ENCODE measurements around the gene SNTG2.

Gene SNTG2

DNA sequence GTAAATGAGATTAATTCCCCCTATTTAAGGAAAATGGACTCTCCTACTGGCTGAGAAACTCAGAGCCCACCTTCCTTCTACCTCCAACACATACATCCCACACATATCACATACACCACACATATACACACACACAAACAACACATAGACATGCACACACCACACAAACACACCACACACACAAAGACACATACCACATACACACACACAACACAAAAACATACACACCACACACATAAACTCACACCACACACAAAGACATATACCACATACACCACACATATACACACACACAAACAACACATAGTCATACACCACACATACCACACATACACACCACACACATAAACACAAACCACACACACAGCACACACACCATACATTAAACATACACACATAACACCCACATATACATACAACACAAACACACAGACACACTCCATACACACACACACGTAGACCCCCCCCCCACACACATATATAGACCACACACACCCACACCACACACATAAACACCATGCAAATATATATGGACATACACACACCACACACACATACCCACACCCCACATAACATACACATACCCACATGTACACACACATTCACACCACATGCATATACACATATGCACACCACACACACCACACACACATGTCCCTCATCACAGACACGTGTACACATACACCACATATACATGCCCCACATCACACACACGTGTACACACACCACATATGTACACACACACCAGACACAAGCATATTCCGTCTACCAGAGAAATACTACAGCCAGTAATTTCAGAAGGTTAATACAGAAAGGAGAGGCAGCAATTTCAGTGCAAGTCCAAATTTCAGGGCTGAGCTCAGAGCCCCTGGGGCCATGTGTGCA is 204.3 kb downstream of the SNTG2 start:
- DNase-seq = no peak

DNA sequence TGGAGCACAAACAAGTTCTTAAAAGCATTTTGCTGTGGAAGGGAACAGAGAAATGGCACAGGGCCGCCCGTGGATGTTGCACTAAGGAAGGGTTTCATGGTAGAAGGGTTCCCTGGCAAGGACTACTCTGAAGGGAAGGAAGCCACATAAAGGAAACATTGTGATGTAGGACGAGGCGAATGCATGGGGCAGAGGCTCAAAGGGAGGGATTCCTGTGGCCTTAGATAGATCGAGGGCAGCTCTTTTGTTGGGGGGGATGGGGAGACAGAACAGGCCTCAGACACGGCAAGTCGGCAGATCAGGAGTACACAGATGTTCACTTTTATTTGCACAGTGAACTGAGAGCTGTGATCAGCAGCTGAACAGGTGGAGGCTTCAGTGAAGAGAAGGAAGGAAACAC is 205.4 kb downstream of the SNTG2 start:
- no peak for DNase-seq

DNA sequence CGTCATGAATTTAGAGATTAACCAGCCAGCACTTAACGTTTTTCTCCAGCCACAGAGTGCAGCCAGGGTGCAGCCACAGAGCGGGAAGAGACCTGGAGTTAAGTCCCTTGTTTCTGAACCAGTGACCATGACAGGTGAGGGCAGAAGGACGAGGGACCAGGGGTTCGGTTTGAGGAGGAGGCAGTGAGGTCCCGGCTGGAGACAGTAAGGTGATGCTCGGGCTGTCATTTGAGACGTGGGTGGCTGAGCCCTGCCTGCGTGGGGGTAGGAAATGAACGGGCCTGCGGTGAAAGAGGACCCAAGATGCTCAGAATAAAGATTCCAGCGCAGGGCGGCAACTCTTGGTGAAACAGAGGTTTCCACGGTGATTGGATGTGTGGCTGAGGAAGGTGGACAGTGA is 205.9 kb downstream of the SNTG2 start:
- DNase-seq = no peak

DNA sequence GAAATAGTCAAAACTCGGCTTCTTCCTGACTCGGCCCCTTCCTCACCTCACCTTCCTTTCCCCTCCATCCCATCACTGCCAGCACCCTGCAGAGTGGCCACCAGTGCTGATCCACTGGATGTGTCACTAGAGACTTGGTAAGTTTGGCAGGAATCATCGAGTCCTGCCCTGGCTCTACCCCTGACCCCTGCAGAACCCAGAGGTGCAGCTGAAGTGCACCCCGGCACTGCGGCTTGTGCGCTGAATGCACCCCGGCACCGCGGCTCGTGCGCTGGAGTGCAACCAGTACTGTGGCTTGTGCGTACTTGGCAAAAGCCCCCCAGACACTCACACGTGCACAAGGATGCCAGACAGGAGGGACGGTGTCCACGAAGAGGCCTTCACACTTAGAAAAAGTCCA is 206.5 kb downstream of the SNTG2 start:
- DNase-seq = no peak

DNA sequence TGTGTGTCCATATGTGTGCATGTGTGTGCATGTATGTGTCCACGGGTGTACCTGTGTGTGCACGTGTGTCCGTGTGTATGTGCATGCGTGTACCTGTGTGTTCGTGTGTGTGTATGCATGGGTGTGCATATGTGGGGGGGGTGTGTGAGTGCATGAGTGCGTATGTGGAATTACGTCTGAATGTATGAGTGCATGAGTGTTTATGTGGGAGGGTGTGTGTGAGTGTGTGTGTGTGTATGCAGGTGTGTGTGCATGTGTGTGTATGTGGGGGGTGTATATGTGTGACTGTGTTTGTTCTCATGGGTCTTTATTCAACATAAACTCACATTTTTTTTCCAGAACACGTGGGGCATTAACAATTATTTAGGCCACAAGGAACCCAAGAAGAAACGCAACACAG is 208.4 kb downstream of the SNTG2 start:
- no peak for DNase-seq

DNA sequence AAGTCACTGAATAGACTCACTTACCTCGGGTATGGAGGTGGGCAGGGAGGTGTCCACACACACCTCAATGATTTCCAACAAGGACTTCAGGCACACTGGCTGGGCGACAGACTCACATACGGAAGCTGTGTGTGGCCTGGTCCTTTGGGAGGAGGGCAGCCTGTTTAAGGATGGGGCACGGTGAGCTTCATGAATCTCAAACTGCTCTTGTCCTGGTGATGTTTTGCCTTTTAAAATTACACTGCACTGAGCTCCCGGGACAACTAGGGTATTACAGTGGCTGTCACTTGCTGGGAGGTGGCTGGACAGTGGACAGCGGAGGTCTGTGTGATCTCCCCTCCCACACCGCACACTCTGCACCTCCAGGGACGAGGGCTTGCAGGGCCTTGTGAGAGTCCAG is 211.6 kb downstream of the SNTG2 start:
- no peak for DNase-seq

DNA sequence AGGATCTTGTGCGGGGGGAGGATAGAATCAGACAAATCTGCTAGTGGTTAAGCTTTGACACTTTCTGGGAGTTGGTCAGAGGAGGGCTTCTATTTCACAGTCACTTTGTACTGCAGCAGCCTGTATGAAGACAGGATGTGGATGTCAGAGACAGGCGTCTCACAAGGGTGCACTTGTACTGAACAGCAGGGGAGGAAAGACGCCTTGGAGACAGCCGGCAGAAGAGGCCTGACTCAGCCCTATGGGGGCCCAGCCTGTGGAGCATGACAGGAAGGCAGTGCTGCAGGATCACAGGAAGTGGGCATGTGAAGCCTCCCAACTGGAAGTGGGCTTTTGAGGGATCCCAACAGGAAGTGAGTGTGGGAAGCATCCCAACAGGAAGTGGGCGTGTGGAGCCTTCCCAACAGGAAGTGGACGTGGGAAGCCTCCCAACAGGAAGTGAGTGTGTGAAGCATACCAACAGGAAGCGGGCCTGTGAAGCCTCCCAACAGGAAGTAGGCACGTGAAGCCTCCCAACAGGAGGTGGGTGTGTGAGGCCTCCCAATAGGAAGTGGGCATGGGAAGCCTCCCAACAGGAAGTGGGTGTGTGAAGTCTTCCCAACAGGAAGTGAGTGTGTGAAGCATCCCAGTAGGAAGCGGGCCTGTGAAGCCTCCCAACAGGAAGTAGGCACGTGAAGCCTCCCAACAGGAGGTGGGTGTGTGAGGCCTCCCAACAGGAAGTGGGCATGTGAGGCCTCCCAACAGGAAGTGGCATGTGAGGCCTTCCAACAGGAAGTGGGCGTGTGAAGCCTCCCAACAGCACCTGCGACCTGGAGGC is 212.3 kb downstream of the SNTG2 start:
- DNase-seq = peak; percentile 44

DNA sequence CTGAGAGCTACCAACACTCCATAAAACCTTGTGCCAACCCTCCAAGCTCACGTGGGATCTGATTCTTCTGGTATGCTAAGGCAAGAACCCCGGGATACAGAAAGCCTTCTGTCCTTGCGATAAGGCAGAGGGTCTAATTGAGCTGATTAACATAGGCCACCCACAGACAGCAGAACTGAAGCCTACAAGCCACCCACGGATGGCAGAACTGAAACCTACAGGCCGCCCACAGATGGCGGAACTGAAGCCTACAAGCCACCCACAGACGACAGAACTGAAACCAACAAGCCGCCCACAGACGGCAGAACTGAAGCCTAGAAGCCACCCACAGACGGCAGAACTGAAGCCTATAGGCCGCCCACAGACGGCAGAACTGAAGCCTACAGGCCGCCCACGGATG is 216.3 kb downstream of the SNTG2 start:
- DNase-seq = no peak

DNA sequence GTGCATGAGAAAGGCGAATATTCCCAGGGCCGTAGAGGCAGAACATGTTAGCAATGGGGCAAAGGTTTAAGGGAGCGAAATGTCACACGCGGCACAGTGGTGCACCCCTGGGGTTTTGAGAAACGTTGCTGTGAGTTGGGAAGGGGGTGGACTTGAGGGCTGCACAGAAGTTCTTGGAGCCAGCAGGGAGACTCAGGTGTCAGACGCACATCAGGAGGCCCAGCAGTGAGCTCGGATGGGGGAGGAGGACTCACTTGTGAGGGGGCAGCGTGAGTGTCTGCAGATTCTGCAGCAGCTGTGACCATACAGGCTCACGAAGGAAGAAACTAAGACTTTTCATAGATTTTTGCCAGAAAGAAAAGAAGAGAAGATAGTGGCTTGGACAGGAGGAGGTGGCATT is 218.2 kb downstream of the SNTG2 start:
- no peak for DNase-seq

DNA sequence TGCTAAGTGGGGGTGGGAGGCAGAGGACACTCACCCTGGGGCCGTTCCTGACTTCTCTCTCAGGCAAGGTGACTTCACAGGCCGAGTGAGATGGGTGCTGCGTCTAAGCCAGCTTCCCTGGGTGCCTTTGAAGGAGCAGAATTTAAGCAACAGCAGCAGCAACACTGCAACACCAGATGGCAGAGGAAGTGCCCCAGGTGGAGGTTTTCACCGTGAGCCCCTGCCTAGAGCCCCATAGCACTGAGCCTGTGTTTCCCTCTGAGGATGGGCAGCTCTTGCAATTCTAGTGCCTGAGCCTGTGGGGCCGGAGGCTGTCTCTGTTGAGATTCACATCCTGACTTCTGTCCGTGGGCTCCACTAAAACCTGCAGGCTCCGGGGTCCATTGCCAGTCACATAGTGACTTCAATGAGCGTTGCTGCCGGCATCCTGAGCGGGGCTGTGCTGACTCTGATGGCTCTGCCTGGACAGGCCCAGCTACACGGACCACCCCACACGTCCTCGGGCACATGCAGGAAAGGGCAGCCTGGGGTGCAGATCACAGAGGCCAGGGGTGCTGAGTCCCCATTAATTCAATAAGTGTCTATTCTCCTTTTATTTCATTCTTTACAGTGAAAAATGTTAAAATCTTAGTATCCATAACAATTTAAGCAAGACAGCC is 218.8 kb downstream of the SNTG2 start:
- DNase-seq = no peak

DNA sequence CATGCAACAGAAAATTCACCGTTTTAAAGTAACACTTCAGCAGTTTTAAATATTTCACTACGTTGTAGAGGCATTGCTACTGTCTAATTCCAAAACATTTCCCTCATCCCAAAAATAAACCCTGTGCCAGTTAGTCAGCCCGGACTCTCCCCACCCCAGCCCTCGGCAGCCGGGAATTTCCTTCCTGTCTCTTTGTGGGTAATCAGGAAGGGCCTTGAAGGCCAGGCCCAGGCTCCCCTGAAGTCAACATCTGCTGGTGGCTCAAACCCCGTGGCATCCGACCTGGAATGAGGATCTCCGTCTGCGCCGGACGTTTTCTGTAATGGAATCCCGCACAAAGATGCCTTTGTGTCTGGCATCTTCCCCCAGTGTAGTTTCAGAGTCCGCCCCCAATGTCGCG is 219.6 kb downstream of the SNTG2 start:
- DNase-seq = no peak

DNA sequence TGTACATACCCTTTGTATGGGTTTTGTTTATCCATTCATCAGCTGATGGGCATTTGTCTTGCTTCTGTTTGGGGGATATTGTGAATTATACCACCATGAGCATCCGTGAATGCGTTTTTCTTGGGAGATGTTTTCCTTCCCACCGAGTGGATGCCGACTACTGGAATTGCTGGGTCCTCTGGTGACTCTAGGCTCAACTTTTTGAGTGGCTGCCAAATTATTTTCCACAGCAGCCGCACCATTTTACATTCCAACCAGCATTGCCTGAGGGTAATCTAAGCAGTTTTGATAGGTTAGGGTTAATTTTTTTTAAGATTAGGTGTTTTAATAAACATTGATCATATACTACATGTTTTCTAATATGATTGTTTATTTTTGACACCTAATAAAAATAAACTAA is 220.1 kb downstream of the SNTG2 start:
- DNase-seq = no peak

DNA sequence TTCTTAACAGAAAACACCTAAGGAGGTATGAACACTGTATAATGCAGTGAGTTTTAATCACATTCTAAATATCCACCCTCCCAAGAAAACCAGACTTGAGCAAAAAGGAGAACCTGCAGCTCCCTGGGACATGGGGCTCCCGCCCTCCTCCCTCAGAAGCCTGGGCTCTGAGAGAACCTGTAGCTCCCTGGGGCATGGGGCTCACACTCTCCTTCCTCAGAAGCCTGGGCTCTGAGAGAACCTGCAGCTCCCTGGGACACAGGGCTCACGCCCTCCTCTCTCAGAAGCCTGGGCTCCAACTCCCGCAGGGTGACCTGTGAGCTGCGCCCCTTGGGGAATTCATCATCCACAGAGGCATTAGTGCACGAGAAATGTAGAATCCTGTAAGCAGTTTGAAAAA is 222.9 kb downstream of the SNTG2 start:
- no peak for DNase-seq

DNA sequence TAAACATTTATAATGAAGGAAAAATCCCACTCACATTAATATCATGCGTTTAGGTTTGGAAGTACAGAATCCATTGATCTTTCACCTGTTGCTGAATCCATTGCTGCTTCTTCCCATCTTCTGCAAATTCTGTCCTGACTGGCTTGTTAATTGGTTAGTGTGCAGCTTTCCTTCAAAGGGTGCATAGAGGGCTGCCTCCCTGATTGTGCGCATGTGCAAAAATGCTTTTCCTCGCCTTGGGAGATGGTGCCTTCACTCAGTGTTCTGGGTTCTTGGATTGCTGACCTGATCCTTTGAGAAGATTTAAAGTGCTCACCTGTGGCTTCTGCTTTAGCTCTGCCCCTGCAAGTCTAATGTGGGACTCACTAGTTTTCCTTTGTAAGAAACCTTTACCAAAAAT is 231.2 kb downstream of the SNTG2 start:
- DNase-seq = no peak

DNA sequence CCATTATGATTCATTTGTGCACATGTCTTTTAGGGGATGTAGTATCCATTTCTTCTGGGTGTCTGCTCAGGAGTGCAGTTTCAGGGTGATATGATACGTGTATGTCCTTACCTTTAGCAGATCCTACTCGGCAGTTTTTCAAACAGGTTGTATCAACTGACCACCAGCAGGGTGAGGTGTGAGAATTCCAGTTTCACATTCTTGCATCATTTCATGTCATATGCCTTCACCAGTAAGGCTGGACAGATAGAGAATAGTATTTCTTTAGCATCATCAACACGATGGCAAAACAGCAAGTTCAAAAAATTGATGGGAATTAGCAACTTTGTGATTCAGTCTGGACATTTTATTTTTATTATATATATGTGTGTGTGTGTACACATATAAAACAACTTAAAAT is 232.7 kb downstream of the SNTG2 start:
- DNase-seq = no peak

DNA sequence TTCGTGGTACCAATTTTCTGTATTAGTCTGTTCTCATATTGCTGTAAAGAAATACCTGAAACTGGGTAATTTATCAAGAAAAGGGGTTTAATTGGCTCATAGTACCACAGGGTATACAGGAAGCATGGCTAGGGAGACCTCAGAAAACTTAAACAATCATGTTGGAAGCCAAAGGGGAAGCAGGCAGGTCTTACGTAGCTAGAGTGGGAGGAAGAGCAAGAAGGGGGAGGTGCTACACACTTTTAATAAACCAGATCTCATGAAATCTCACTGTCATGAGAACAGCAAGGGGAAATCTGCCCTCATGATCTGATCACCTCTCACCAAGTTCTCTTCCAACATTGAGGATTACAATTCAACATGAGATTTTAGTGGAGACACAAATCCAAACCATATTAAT is 235.8 kb downstream of the SNTG2 start:
- DNase-seq = no peak

DNA sequence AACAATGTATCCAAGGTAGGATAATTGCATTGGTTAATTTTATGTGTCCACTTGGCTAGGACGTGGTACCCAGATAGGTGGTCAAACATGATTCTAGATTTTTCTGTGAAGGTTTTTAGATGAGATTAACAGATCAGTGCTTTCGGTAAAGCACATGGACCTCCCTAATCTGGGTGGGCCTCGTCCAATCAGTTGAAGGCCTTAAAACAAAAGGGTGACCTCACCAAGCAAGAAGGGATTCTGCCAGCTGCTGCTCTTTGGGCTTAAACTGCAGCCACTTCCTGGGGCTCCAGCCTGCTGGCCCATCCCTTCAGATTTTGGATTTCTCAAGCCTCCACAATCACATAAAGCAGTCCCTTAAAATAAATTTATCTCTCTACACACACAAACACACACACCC is 236.5 kb downstream of the SNTG2 start:
- no peak for DNase-seq

DNA sequence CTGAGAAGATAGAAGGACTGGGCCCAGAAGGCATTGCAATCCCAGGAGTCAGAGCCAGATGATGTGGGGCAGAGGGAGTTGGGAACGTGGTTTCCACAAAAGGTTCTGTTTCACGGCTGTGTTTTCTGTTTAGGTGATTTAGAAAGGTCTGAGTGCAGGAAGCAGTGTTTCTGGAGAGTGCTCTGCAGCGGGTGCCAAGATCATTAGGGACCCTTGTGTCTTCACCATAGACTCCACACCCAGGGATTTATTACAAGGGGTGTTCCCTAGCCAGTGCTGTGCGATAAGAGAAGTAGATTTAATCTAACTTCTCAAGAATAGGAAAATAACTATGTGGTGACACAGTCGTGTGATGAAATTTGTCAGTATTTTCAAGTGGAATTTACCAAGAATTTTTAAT is 241.5 kb downstream of the SNTG2 start:
- DNase-seq = no peak

DNA sequence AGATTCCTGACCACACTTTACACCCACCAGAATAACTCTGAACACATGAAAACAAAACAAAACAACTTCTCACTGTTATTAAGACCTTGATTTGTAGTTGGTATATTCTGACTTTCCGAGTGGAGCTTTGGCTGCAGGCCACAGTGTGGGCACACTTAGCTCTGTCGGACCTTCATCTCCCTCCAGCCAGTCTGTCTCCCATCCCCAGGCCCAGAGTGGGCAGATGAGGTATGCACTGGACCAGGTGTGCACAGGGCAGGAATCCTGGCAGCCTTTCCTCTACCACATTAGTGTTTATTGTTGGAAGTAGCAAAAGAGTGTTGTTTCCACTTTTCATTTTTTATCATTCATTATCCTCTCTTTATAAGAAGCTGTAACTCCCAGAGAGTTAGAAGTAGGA is 243.2 kb downstream of the SNTG2 start:
- DNase-seq = no peak

DNA sequence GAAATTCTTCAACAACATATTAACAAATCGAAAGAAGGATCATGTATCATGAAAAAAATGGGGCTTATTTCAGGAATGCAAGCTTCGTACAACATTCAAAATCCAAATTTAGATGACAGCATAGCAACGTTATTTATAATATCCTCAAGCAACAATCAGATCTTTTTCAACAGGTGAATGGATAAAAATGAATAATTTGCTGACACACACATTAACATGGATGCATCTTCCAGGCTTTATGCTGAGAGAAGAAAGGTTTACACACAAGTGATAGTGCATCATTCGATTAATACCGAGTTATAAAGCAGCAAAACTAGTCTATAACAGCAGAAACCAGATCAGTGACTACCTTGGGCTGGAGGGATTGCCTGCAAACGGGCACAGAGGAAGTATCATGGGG is 253.1 kb downstream of the SNTG2 start:
- DNase-seq = no peak

DNA sequence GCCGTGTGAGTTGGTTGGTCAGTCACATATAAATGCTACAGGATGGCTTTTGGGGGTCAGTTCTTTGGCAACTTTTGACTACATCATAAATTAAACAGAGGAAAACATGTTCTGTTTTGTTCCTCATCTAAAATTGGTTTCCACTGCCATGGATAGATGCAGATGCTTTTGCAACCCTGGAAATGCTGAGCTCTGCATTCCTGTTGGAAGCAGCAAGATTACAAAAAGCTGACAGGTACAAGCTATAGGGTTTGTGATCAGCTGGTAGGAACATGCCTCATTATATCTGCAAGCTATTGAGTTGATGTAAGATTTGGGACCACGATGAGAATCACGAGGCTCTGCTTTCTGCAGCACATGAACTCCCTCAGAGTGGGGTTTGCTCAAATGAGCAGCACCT is 255.2 kb downstream of the SNTG2 start:
- DNase-seq = no peak

DNA sequence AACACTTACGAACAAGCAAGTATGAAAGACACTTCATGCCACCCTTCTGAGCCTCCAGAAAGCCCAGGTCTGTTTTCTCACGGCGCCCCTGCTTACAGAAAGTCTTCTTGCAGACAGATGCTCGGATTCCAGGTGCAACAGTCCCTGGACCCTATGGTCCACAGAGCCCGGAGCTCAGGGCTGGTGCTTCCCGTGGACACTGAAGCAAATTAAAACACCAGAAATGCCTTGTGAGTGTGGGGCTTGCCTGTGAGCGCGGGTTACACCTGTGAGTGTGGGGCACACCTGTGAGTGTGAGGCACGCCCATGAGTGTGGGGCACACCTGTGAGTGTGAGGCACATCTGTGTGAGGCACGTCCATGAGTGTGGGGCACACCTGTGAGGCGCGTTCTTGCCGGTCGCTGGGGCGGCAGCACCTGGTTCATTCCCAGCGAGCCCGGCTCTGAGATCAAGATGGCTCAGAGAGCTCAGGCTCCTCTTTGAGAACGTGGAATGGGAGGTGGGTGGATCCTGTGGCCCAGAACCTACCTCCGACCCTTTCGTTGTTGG is 257.4 kb downstream of the SNTG2 start:
- no peak for DNase-seq

DNA sequence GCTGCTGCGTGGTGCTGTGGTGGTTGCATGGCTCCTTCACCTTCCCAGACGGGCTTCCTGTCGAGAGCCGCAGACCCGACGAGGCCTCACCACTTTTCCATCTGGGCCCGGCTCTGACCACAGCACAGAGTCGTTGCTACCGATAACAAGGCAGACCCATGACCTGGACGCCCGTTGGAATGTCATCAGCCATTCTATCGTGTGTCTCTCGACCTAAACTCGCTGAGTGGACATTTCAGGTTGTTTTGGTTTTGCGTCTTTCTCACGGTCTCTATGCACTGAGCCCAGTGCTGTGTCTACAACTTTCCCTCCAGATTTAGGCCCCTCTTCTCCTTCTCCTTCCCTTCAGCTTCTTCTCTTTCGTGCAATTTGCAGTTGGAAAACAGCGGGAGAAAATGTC is 257.9 kb downstream of the SNTG2 start:
- DNase-seq = no peak

DNA sequence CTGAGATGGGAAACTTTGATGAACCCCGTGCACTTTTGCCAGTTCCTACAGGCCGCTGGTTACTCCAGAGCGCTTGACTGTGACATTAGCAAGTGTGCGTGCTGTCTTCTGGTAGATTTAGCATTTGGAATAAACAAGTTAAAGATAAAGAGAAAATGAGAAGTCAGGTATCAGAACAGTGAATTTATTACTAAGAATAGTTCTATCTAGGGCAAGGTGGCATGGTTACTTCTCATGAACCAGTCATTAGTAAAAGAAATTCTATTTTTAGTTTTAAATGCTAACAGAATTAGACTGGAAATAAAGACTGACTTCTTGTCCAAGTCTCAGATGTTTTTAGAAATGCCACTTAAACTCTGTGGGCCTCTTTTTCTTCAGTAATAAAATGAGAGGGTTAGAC is 258.6 kb downstream of the SNTG2 start:
- DNase-seq = no peak

Measured in stimulated activated CD8-positive, alpha-beta memory T cell treated with anti-CD3 and anti-CD28 coated beads, Interleukin-4, amount 100 ng/mL, for 48 hours (primary cell).